NCI-H524 treated with DMSO at 0.1 percent for 48 hours (cell line): ENCODE data around the gene LCNL1.

Experiments used
- DNase-seq: peaks from one replicate; lab custom pipeline; 2025; lab: John Stamatoyannopoulos, UW

LCNL1 gene

GRCh38 chr9:136975644-136976043 is 7.1 kb upstream of the LCNL1 start:
- DNase-seq, result no peak

- DNase-seq, result no peak
These were observed 5.6 kb upstream of the LCNL1 start, which contains the start of gene PTGDS for GRCh38 chr9:136977223-136977622. Gene PTGDS, plus strand, starts transcription at chr9:136977504. Its CDS starts 75 bp downstream, at chr9:136977579.

GRCh38 chr9:136977649-136978072 is 5.1 kb upstream of the LCNL1 start:
- DNase-seq, result no peak

GRCh38 chr9:136978073-136978864 is 4.5 kb upstream of the LCNL1 start:
- no peak for DNase-seq

GRCh38 chr9:136978865-136979544 is 3.8 kb upstream of the LCNL1 start:
- no peak for DNase-seq

- no peak for DNase-seq
These were observed 2.8 kb upstream of the LCNL1 start for GRCh38 chr9:136979769-136980587.

GRCh38 chr9:136980669-136981478 is 1.9 kb upstream of the LCNL1 start:
- no peak for DNase-seq

- no peak for DNase-seq
These were observed 1.1 kb upstream of the LCNL1 start for GRCh38 chr9:136981588-136982231.

- DNase-seq, result no peak
These were observed 374 bp downstream of the LCNL1 start for GRCh38 chr9:136983167-136983566.

- no peak for DNase-seq
These were observed 992 bp downstream of the LCNL1 start for GRCh38 chr9:136983656-136984314.

- DNase-seq, result no peak
These were observed 1.8 kb downstream of the LCNL1 start for GRCh38 chr9:136984464-136985026.

- DNase-seq, result no peak
These were observed 2.3 kb downstream of the LCNL1 start for GRCh38 chr9:136985027-136985602.

GRCh38 chr9:136985853-136986252 is 3.1 kb downstream of the LCNL1 start:
- no peak for DNase-seq

- no peak for DNase-seq
These were observed 6.1 kb downstream of the LCNL1 start for GRCh38 chr9:136988872-136989271.

- no peak for DNase-seq
These were observed 7.6 kb downstream of the LCNL1 start for GRCh38 chr9:136990242-136990911.

GRCh38 chr9:136991993-136992818 is 9.4 kb downstream of the LCNL1 start, which contains the start of gene PAXX:
Gene PAXX, plus strand, starts transcription at chr9:136992422. Its CDS starts 22 bp downstream, at chr9:136992444.
- peak; percentile 26 for DNase-seq

GRCh38 chr9:136992819-136993369 is 10.1 kb downstream of the LCNL1 start:
- DNase-seq, result no peak
